Endothelial cell of umbilical vein (primary cell): Measurements from ENCODE around the gene INPP5A. TPM values are rescaled to one million over a fixed set of nuclear protein-coding genes. Genes with fewer than 3 reads are reported as not detected.

ENCODE experiments used
- BruUV-seq: library from RNA; stranded (reverse); fragments of 400-500 nt; replicated peaks from 2 replicates; lab custom pipeline; 2021; lab: Mats Ljungman, UMichigan
- CTCF ChIA-PET: fragments of 300-600, 350-600 bp; sonication (Branson Sonifier 250); formaldehyde crosslinking; loops from one replicate; lab custom pipeline; 2021; ENCODE audit warnings: antibody characterized with exemption, inconsistent platforms; lab: Charles Lee
- POLR2A ChIA-PET: fragments of 300-600, 350-600 bp; sonication (Branson Sonifier 250); formaldehyde crosslinking; loops from one replicate; lab custom pipeline; 2021; ENCODE audit warnings: antibody characterized with exemption, inconsistent platforms; lab: Charles Lee
- DNase-seq: peaks from one replicate; pipeline ENCODE4 v3.0.0-alpha.2; 2011; ENCODE audit warnings: low read depth, low spot score
- FAIRE-seq: peaks from 2 replicates; lab custom pipeline; 2011; peaks lifted over from hg19 to GRCh38; lab: Jason Lieb, UNC
- H2AFZ ChIP-seq: 2 replicates; pipeline ENCODE4 v1.6.0; 2012; ENCODE audit warnings: low read depth, low read length, control low read depth, inconsistent platforms
- H3K27ac ChIP-seq: 2 replicates; pipeline ENCODE4 v1.5.1; 2011; ENCODE audit warnings: low read depth, mild to moderate bottlenecking, control low read depth, low read length, moderate library complexity; ENCODE audit not compliant: insufficient read depth
- H3K27me3 ChIP-seq, 2 experiments: 2 replicates each; pipeline versions ENCODE4 v1.6.0 to v1.6.1; 2011; ENCODE audit warnings: low read length in 2 of 2, mixed read lengths in 1 of 2; ENCODE audit not compliant: control insufficient read depth in 2 of 2, insufficient read depth in 2 of 2
- H3K36me3 ChIP-seq, 2 experiments: 2 replicates in 1 of 2; 3 replicates in 1 of 2; pipeline ENCODE4 v1.5.1; 2011; ENCODE audit warnings: low read length in 2 of 2, mild to moderate bottlenecking in 1 of 2, moderate library complexity in 1 of 2; ENCODE audit not compliant: control insufficient read depth in 2 of 2, insufficient read depth in 2 of 2; ENCODE audit errors: extremely low read depth in 1 of 2
- H3K4me1 ChIP-seq: 3 replicates; pipeline ENCODE4 v1.5.1; 2011; ENCODE audit warnings: mild to moderate bottlenecking, low read length; ENCODE audit not compliant: control insufficient read depth, insufficient read depth; ENCODE audit errors: extremely low read depth
- H3K4me2 ChIP-seq: 2 replicates; pipeline ENCODE4 v1.6.1; 2011; ENCODE audit warnings: low read length, control low read depth, mixed read lengths; ENCODE audit not compliant: insufficient read depth
- H3K4me3 ChIP-seq, 3 experiments: fragments of 200-600 bp in 1 of 3; sonication (generic), shearing (Covaris generic) in 1 of 3; replicated peaks in 1 of 3; 2 replicates each; pipeline ENCODE4 v1.5.1; 2011 to 2016; ENCODE audit warnings: control low read depth in 3 of 3, low read length in 3 of 3, mild to moderate bottlenecking in 2 of 3, inconsistent platforms in 1 of 3, low read depth in 1 of 3, moderate library complexity in 1 of 3; ENCODE audit not compliant: insufficient read depth in 1 of 3
- H3K79me2 ChIP-seq: 2 replicates; pipeline ENCODE4 v1.6.0; 2012; ENCODE audit warnings: low read length, inconsistent platforms; ENCODE audit not compliant: control insufficient read depth, insufficient read depth
- H3K9ac ChIP-seq: replicated peaks from 2 replicates; pipeline ENCODE3; 2011; ENCODE audit warnings: low read length, control low read depth; ENCODE audit not compliant: insufficient read depth; ENCODE audit errors: extremely low read depth
- H3K9me1 ChIP-seq: replicated peaks from 3 replicates; pipeline ENCODE4 v1.6.0; 2011; ENCODE audit warnings: mild to moderate bottlenecking, low read length; ENCODE audit not compliant: control insufficient read depth, insufficient read depth; ENCODE audit errors: extremely low read depth
- H3K9me3 ChIP-seq: replicated peaks from 2 replicates; pipeline ENCODE4 v1.5.1; 2012; ENCODE audit warnings: low read length, inconsistent platforms; ENCODE audit not compliant: control insufficient read depth, insufficient read depth
- H4K20me1 ChIP-seq: replicated peaks from 2 replicates; pipeline ENCODE3; 2011; ENCODE audit warnings: mild to moderate bottlenecking, low read length; ENCODE audit not compliant: control insufficient read depth, insufficient read depth; ENCODE audit errors: extremely low read depth
- CTCF ChIP-seq, 2 donors: IDR thresholded peaks; 1 replicate in 1 of 2; 2 replicates in 1 of 2; pipeline ENCODE4 v1.5.1; 2011; ENCODE audit warnings: low read length in 2 of 2, mild to moderate bottlenecking in 2 of 2, moderate library complexity in 2 of 2, control low read depth in 1 of 2, inconsistent platforms in 1 of 2, low read depth in 1 of 2; ENCODE audit not compliant: insufficient read depth in 1 of 2; ENCODE audit errors: extremely low read depth in 1 of 2
- EZH2 ChIP-seq: IDR thresholded peaks from 2 replicates; pipeline ENCODE4 v1.6.1; 2012; ENCODE audit warnings: borderline replicate concordance, low read depth, mild to moderate bottlenecking, moderate library complexity, low read length, inconsistent platforms; ENCODE audit not compliant: severe bottlenecking
- FOS ChIP-seq: IDR thresholded peaks from 2 replicates; pipeline ENCODE4 v1.6.1; 2011; ENCODE audit warnings: mild to moderate bottlenecking, low read length, moderate library complexity, borderline replicate concordance; ENCODE audit not compliant: insufficient read depth
- GATA2 ChIP-seq: IDR thresholded peaks from 2 replicates; pipeline ENCODE4 v1.7.0; 2011; ENCODE audit warnings: low read depth, mild to moderate bottlenecking, moderate library complexity, mixed read lengths, low read length; ENCODE audit not compliant: insufficient read length, insufficient read depth
- JUN ChIP-seq: IDR thresholded peaks from 2 replicates; pipeline ENCODE4 v1.6.1; 2011; ENCODE audit warnings: borderline replicate concordance, low read depth; ENCODE audit not compliant: insufficient read length, insufficient read depth
- MAX ChIP-seq: IDR thresholded peaks from 2 replicates; pipeline ENCODE4 v1.6.1; 2011; ENCODE audit not compliant: insufficient read depth, insufficient read length
- MYC ChIP-seq: IDR thresholded peaks from one replicate; pipeline ENCODE4 v1.6.1; 2011; ENCODE audit warnings: mild to moderate bottlenecking, low read depth, low read length
- POLR2A ChIP-seq: IDR thresholded peaks from 2 replicates; pipeline ENCODE4 v1.6.1; 2012; ENCODE audit warnings: low read depth, mild to moderate bottlenecking, control low read depth, low read length
- POLR2AphosphoS5 ChIP-seq: IDR thresholded peaks from 2 replicates; pipeline ENCODE4 v1.6.1; 2012; ENCODE audit warnings: low read depth, mild to moderate bottlenecking, control low read depth, low read length, moderate library complexity; ENCODE audit not compliant: insufficient read depth
- dilution Hi-C: fragments of 300-500 bp; cut with MboI; formaldehyde crosslinking; loops from one replicate; pipeline ENCODE4 v1.15.0; 2019; ENCODE audit warnings: low sequenced_read_pairs; ENCODE audit not compliant: extremely low pct_ligation_motif_present
- intact Hi-C: fragments of 100-400 bp; cut with micrococcal nuclease; formaldehyde crosslinking; loops from one replicate; pipeline ENCODE4 v1.10.0; 2022
- polyA plus RNA-seq, 4 experiments: library from polyadenylated mRNA; depleted of rRNA in 3 of 4; stranded (reverse) in 3 of 4; unstranded in 1 of 4; fragments of >200 nt; gene quantifications; 2 replicates each; pipeline versions ENCODE4 v1.2.1 to v1.2.3, GENCODE V29; 2011 to 2012; ENCODE audit warnings: missing spikeins in 1 of 4
- total RNA-seq: library from RNA; stranded (reverse); gene quantifications from 2 replicates; pipeline ENCODE4 v1.2.3, GENCODE V29; 2021

INPP5A gene
- total and polyA plus RNA-seq, 2 donors (not counting 3 experiments of a cell fraction or from before 2014, with no cell fraction given): 22.9 to 33.2 TPM

- no peak overlapping the region for H3K4me2 ChIP-seq
- no peak overlapping the region for H3K4me3 ChIP-seq
- H3K9me3 ChIP-seq: no peaks in the 10 kb centered on the region
- H3K27me3 ChIP-seq: no peaks in the 10 kb centered on the region
- H3K79me2 ChIP-seq: no peaks in the 10 kb centered on the region
- ChIA-PET CTCF (no interaction called here), POLR2A (no interaction called here)
- no peaks in the 10 kb centered on the region for H4K20me1 ChIP-seq
- H2AFZ ChIP-seq: no peak overlapping the region
- no peak overlapping the region for H3K27ac ChIP-seq
- TF ChIP-seq EZH2 (no peak), MYC (no peak), POLR2AphosphoS5 (no peak), JUN (no peak), FOS (no peak), POLR2A (no peak), MAX (no peak), GATA2 (no peak), CTCF (IDR thresholded peaks at IDR 0.05; ENCODE audit: extremely low read depth in 1 of 2, insufficient read depth in 1 of 2, low read depth in 1 of 2, low read length in 2 of 2) (no peak)
- no peak overlapping the region for H3K9ac ChIP-seq
- H3K4me1 ChIP-seq: no peaks in the 10 kb centered on the region
- FAIRE-seq (no peak), DNase-seq (no peak)
- intact Hi-C loops: no loop called here
- no peaks in the 10 kb centered on the region for H3K9me1 ChIP-seq
- no TSS peak for BruUV-seq
- dilution Hi-C loops: no loop called here
- H3K36me3 ChIP-seq: no peaks in the 10 kb centered on the region
Observed at GRCh38 chr10:132739225-132739613, 201.6 kb downstream of the INPP5A start.
